ENCODE measurements around the gene CNTNAP2. TPM values are rescaled to one million over a fixed set of nuclear protein-coding genes. Genes with fewer than 3 reads are reported as not detected.

Gene CNTNAP2
- total and polyA plus RNA-seq, 7 donors: 0.60 to 2.4 (median 1.7) TPM

- Histone ChIP-seq H3K27ac (no peak overlapping the region), H3K36me3 (no peaks in the 10 kb centered on the region), H3K9me3 (no peaks in the 10 kb centered on the region), H3K4me3 (no peak overlapping the region), H3K4me1 (no peaks in the 10 kb centered on the region), H3K27me3 (no peaks in the 10 kb centered on the region)
- intact Hi-C loops (cut with DNase I): no loop called here
- no peak for TF ChIP-seq EP300 (IDR thresholded peaks at IDR 0.05)
- TF ChIP-seq CTCF (IDR thresholded peaks at IDR 0.05): no peak
- TF ChIP-seq POLR2A (IDR thresholded peaks at IDR 0.05): no peak
- WGBS, 2 donors: 92 to 93% methylated on average over 9 of the region's 9 CpGs
- DNase-seq: no peak
Measured at GRCh38 chr7:148367731-148368475, 2251.3 kb downstream of the CNTNAP2 start.

- TF ChIP-seq POLR2AphosphoS5 (IDR thresholded peaks at IDR 0.05): no peak
- no peak for TF ChIP-seq CTCF (IDR thresholded peaks at IDR 0.05)
- TF ChIP-seq EP300 (IDR thresholded peaks at IDR 0.05): no peak
- TF ChIP-seq POLR2A (IDR thresholded peaks at IDR 0.05): no peak
- no peak for DNase-seq
- Histone ChIP-seq H3K4me3 (no peak overlapping the region), H3K4me1 (no peaks in the 10 kb centered on the region), H3K36me3 (no peaks in the 10 kb centered on the region), H3K27ac (no peak overlapping the region), H3K27me3 (no peaks in the 10 kb centered on the region), H3K9me3 (no peaks in the 10 kb centered on the region)
- intact Hi-C loops (cut with DNase I): no loop called here
- WGBS, 2 donors: 84 to 90% methylated on average over 10 of the region's 10 CpGs
Measured at GRCh38 chr7:148368562-148368961, 2252.0 kb downstream of the CNTNAP2 start.

GRCh38 chr7:148371280-148371937 is 2254.8 kb downstream of the CNTNAP2 start:
- WGBS, 2 donors: 95 to 96% methylated on average over 11 of the region's 11 CpGs
- H3K4me3 ChIP-seq: no peak overlapping the region
- H3K9me3 ChIP-seq: no peaks in the 10 kb centered on the region
- DNase-seq: no peak
- no peaks in the 10 kb centered on the region for H3K27me3 ChIP-seq
- no peaks in the 10 kb centered on the region for H3K36me3 ChIP-seq
- intact Hi-C loops (cut with DNase I): no loop called here
- H3K4me1 ChIP-seq: no peaks in the 10 kb centered on the region
- TF ChIP-seq EP300 (IDR thresholded peaks at IDR 0.05) (no peak), CTCF (IDR thresholded peaks at IDR 0.05) (no peak), POLR2A (IDR thresholded peaks at IDR 0.05) (no peak), POLR2AphosphoS5 (IDR thresholded peaks at IDR 0.05) (no peak)
- no peak overlapping the region for H3K27ac ChIP-seq

GRCh38 chr7:148374396-148375259 is 2258.0 kb downstream of the CNTNAP2 start:
- 80 to 91% methylated on average over 7 of the region's 7 CpGs for WGBS, 2 donors
- H3K4me3 ChIP-seq: no peak overlapping the region
- H3K9me3 ChIP-seq: no peaks in the 10 kb centered on the region
- H3K27ac ChIP-seq: peak overlapping the region in 1 of 4 donors; percentile 12
- H3K4me1 ChIP-seq: no peaks in the 10 kb centered on the region
- no peaks in the 10 kb centered on the region for H3K36me3 ChIP-seq
- TF ChIP-seq POLR2A (IDR thresholded peaks at IDR 0.05) (no peak), EP300 (IDR thresholded peaks at IDR 0.05) (no peak), CTCF (IDR thresholded peaks at IDR 0.05) (no peak), POLR2AphosphoS5 (IDR thresholded peaks at IDR 0.05) (no peak)
- DNase-seq: no peak
- H3K27me3 ChIP-seq: no peaks in the 10 kb centered on the region
- intact Hi-C loops (cut with DNase I): no loop called here
